Hepatocyte (in vitro differentiated cells): ENCODE results near the gene MPHOSPH8. TPM values are rescaled to one million over a fixed set of nuclear protein-coding genes. Genes with fewer than 3 reads are reported as not detected.
A peak's percentile ranks its signal among the peaks of the same experiment; 100 is the strongest.

ENCODE experiments used
- DNase-seq: peaks from one replicate; pipeline ENCODE4 v3.0.0-alpha.2; 2016; ENCODE audit warnings: low spot score
- H2AFZ ChIP-seq: fragments of 200-600 bp; sonication (generic); 2 replicates; pipeline ENCODE4 v1.6.0; 2016; ENCODE audit warnings: antibody characterized with exemption, mild to moderate bottlenecking
- H3K27ac ChIP-seq: fragments of 200-600 bp; sonication (generic); 2 replicates; pipeline ENCODE4 v1.5.1; 2016; ENCODE audit warnings: mild to moderate bottlenecking
- H3K27me3 ChIP-seq: fragments of 200-600 bp; sonication (generic); 2 replicates; pipeline ENCODE4 v1.6.1; 2016
- H3K36me3 ChIP-seq: fragments of 200-600 bp; sonication (generic); replicated peaks from 2 replicates; pipeline ENCODE4 v1.5.1; 2016; ENCODE audit warnings: low read depth; ENCODE audit not compliant: insufficient read depth
- H3K4me1 ChIP-seq: fragments of 200-600 bp; sonication (generic); 2 replicates; pipeline ENCODE4 v1.5.1; 2016; ENCODE audit warnings: mild to moderate bottlenecking, moderate library complexity; ENCODE audit not compliant: insufficient read depth
- H3K4me2 ChIP-seq: fragments of 200-600 bp; sonication (generic); 2 replicates; pipeline ENCODE4 v1.6.0; 2016
- H3K4me3 ChIP-seq: fragments of 200-600 bp; sonication (generic); 2 replicates; pipeline ENCODE4 v1.5.1; 2016; ENCODE audit warnings: mild to moderate bottlenecking
- H3K79me2 ChIP-seq: fragments of 200-600 bp; sonication (generic); 2 replicates; pipeline ENCODE4 v1.6.0; 2017; ENCODE audit warnings: mild to moderate bottlenecking
- H3K9me2 ChIP-seq: fragments of 200-600 bp; sonication (generic); replicated peaks from 2 replicates; pipeline ENCODE4 v1.6.0; 2017; ENCODE audit warnings: mild to moderate bottlenecking; ENCODE audit not compliant: insufficient read depth
- H3K9me3 ChIP-seq: fragments of 200-600 bp; sonication (generic); 2 replicates; pipeline ENCODE4 v1.5.1; 2016; ENCODE audit warnings: low read depth, mild to moderate bottlenecking
- H4K20me1 ChIP-seq: fragments of 200-600 bp; sonication (generic); 2 replicates; pipeline ENCODE4 v1.6.0; 2016; ENCODE audit warnings: mild to moderate bottlenecking; ENCODE audit not compliant: insufficient read depth, poor library complexity, severe bottlenecking
- CTCF ChIP-seq: fragments of 200-600 bp; sonication (generic); IDR thresholded peaks from 2 replicates; pipeline ENCODE4 v1.5.1; 2016; ENCODE audit warnings: antibody characterized with exemption, mild to moderate bottlenecking; ENCODE audit not compliant: poor library complexity
- EZH2 ChIP-seq: fragments of 200-600 bp; sonication (generic); IDR thresholded peaks from 2 replicates; pipeline ENCODE4 v1.6.1; 2016; ENCODE audit warnings: antibody characterized with exemption, mild to moderate bottlenecking, borderline replicate concordance
- EZH2phosphoT487 ChIP-seq: fragments of 200-600 bp; sonication (generic); IDR thresholded peaks from one replicate; pipeline ENCODE4 v1.6.1; 2018; ENCODE audit warnings: antibody characterized with exemption, mild to moderate bottlenecking, low read depth, moderate library complexity; ENCODE audit not compliant: unreplicated experiment, severe bottlenecking
- WGBS: methylation state at CpG from one replicate; pipeline ENCODE4 v1.1.6; 2016; ENCODE audit warnings: low lambda C conversion rate; ENCODE audit errors: missing lambda C conversion rate; 5-methylcytosine and 5-hydroxymethylcytosine counted together
- polyA plus RNA-seq: library from polyadenylated mRNA; unstranded; fragments of >200 nt; fragmentation: Nextera tagmentation; extraction: Ambion mirVana; gene quantifications from 2 replicates; pipeline ENCODE4 v1.2.1, GENCODE V29; 2016
- total RNA-seq: library from RNA; depleted of rRNA; stranded (reverse); fragments of >200 nt; gene quantifications from 2 replicates; pipeline ENCODE4 v1.2.3, GENCODE V29; 2014

Gene MPHOSPH8
- total and polyA plus RNA-seq, 2 experiments from 2014 or later = 12.8 to 17.5 TPM

- Histone ChIP-seq H3K9me3 (no peaks in the 10 kb centered on the region), H3K79me2 (no peaks in the 10 kb centered on the region), H3K4me1 (peaks cover 3% of the 10 kb centered on the region), H3K4me3 (peak overlapping the region; percentile 52), H3K4me2 (peak overlapping the region; percentile 95), H3K27ac (no peak overlapping the region), H2AFZ (peak overlapping the region; percentile 81), H3K27me3 (peaks cover 6% of the 10 kb centered on the region), H4K20me1 (no peaks in the 10 kb centered on the region), H3K36me3 (no peaks in the 10 kb centered on the region), H3K9me2 (no peaks in the 10 kb centered on the region)
- no peak for TF ChIP-seq EZH2
- no peak for TF ChIP-seq CTCF
- TF ChIP-seq EZH2phosphoT487 = no peak
- WGBS = 4% methylated on average over 79 of the region's 108 CpGs
- DNase-seq = peak; percentile 66
Observed at GRCh38 chr13:19601749-19602725, 31.4 kb upstream of the MPHOSPH8 start.

GRCh38 chr13:19604306-19604705, 29.2 kb upstream of the MPHOSPH8 start:
- Histone ChIP-seq H3K4me2 (no peak overlapping the region), H3K79me2 (no peaks in the 10 kb centered on the region), H3K4me1 (peaks cover 3% of the 10 kb centered on the region), H3K27me3 (peaks cover 6% of the 10 kb centered on the region), H3K9me2 (no peaks in the 10 kb centered on the region), H4K20me1 (no peaks in the 10 kb centered on the region), H2AFZ (no peak overlapping the region), H3K36me3 (no peaks in the 10 kb centered on the region), H3K9me3 (no peaks in the 10 kb centered on the region), H3K27ac (no peak overlapping the region), H3K4me3 (no peak overlapping the region)
- no peak for TF ChIP-seq EZH2phosphoT487
- TF ChIP-seq EZH2 = no peak
- no peak for TF ChIP-seq CTCF
- 68% methylated on average over 6 of the region's 6 CpGs for WGBS
- DNase-seq = no peak

GRCh38 chr13:19605161-19605955, 28.1 kb upstream of the MPHOSPH8 start:
- no peak overlapping the region for H3K4me3 ChIP-seq
- TF ChIP-seq EZH2phosphoT487 = no peak
- TF ChIP-seq EZH2 = no peak
- TF ChIP-seq CTCF = no peak
- H4K20me1 ChIP-seq = no peaks in the 10 kb centered on the region
- H3K79me2 ChIP-seq = no peaks in the 10 kb centered on the region
- no peaks in the 10 kb centered on the region for H3K36me3 ChIP-seq
- no peak for DNase-seq
- peaks cover 3% of the 10 kb centered on the region for H3K4me1 ChIP-seq
- H2AFZ ChIP-seq = no peak overlapping the region
- no peaks in the 10 kb centered on the region for H3K9me3 ChIP-seq
- no peak overlapping the region for H3K27ac ChIP-seq
- no peaks in the 10 kb centered on the region for H3K9me2 ChIP-seq
- peaks cover 6% of the 10 kb centered on the region for H3K27me3 ChIP-seq
- no peak overlapping the region for H3K4me2 ChIP-seq
- 84% methylated on average over 7 of the region's 7 CpGs for WGBS
